ENCODE results near the gene VLDLR.

The VLDLR gene

DNA sequence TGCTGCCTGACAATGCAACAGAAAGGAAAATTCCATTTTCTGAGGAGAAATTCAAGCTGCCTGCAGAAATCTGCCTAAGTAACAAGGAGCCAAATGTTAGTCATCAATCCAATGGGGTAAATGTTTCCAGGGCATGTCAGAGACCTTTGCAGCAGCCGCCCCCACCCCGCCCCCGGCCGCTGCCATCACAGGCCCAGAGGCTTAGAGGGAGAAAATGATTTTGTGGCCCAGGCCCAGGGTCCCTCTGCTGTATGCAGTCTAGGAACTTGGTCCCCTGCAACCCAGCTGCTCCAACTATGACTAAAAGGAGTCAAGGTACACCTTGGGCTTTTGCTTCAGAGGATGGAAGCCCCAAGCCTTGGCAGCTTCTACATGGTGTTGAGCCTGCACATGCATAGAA, 45.0 kb downstream of the VLDLR start:
- Histone ChIP-seq H3K9ac (ENCODE audit: low read length) (no peak overlapping the region), H3K4me3 (ENCODE audit: low read depth in 1 of 2, low read length in 2 of 2) (no peak overlapping the region), H3K36me3 (ENCODE audit: insufficient read depth, low read length) (no peaks in the 10 kb centered on the region), H3K27ac (ENCODE audit: low read depth, low read length) (no peak overlapping the region), H3K4me1 (ENCODE audit: insufficient read depth, low read length) (peaks cover 7% of the 10 kb centered on the region), H3K27me3 (ENCODE audit: control insufficient read depth in 1 of 2, insufficient read depth in 2 of 2, low read length in 2 of 2) (no peaks in the 10 kb centered on the region), H3K9me3 (ENCODE audit: low read length) (no peaks in the 10 kb centered on the region)

DNA sequence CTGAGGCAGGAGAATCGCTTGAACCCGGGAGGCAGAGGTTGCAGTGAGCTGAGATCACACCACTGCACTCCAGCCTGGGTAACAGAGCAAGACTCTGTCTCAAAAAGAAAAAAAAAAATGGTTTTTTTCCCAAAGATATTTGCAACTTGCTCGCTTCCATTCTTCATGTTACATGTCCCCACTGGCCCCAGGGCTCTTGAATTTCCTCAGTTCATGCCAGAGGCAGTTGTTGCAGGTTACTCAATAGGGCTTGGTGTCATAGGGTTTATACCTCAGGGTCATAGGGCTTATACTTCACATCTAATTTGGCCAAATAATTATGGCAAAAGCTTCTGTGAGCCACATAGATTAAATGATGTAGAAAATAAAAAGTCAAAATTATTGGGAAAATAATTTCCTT, 51.6 kb downstream of the VLDLR start:
- Histone ChIP-seq H3K36me3 (ENCODE audit: insufficient read depth, low read length) (no peaks in the 10 kb centered on the region), H3K4me3 (ENCODE audit: low read depth in 1 of 2, low read length in 2 of 2) (no peak overlapping the region), H3K9me3 (ENCODE audit: low read length) (no peaks in the 10 kb centered on the region), H3K9ac (ENCODE audit: low read length) (no peak overlapping the region), H3K4me1 (ENCODE audit: insufficient read depth, low read length) (peaks cover 1% of the 10 kb centered on the region), H3K27me3 (ENCODE audit: control insufficient read depth in 1 of 2, insufficient read depth in 2 of 2, low read length in 2 of 2) (no peaks in the 10 kb centered on the region), H3K27ac (ENCODE audit: low read depth, low read length) (no peak overlapping the region)

DNA sequence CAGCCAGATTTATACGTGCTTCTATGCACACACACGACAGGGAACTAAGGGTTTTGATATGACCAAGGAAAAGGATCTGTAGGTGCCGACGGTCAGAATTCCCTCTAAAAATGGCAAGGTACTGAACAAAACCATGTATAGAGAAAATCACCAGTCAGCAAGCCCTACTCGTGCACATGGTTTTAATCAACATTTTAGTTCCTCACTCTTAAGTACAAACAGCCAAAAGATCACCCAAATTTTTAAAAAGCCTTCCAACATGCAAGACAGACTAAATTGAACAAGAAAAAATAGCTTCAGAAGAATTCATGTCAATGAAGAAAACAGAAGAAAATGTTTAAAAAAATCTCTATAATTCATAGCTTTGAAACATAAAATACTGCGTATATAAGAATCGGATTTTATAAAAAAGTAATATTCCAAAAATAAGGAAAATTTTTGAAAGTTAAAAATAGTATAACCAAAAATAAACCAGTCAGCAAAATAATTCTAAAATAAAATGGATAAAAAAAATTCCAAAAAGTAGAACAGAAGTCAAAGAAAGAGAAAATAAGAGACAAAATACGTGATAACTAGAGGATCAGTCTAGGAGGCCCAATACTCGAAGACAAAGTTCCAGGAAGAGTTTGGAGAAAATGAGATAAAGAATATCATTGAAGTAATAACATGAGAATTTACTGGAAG, 52.7 kb downstream of the VLDLR start:
- Histone ChIP-seq H3K27me3 (ENCODE audit: control insufficient read depth in 1 of 2, insufficient read depth in 2 of 2, low read length in 2 of 2) (no peaks in the 10 kb centered on the region), H3K4me3 (ENCODE audit: low read depth in 1 of 2, low read length in 2 of 2) (no peak overlapping the region), H3K36me3 (ENCODE audit: insufficient read depth, low read length) (no peaks in the 10 kb centered on the region), H3K4me1 (ENCODE audit: insufficient read depth, low read length) (peaks cover 4% of the 10 kb centered on the region), H3K27ac (ENCODE audit: low read depth, low read length) (no peak overlapping the region), H3K9ac (ENCODE audit: low read length) (no peak overlapping the region), H3K9me3 (ENCODE audit: low read length) (no peaks in the 10 kb centered on the region)

DNA sequence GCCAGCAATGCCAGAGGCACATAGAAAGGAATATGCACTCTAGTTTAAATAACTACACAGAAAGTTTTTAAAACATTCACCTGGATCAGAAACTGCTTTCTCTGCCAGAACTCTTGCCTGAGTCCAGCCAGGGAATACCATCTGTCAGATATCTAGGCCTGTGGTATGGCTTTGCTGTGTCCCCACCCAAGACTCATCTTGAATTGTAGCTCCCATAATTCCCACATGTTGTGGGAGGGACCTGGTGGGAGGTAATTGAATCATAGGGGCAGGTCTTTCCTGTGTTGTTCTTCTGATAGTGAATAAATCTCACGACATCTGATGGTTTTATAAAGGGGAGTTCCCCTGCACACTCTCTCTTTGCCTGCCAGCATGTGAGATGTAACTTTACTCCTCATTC, 54.2 kb downstream of the VLDLR start:
- H3K4me1 ChIP-seq (ENCODE audit: insufficient read depth, low read length), result peaks cover 4% of the 10 kb centered on the region
- H3K4me3 ChIP-seq (ENCODE audit: low read depth in 1 of 2, low read length in 2 of 2), result no peak overlapping the region
- no peak overlapping the region for H3K27ac ChIP-seq (ENCODE audit: low read depth, low read length)
- H3K36me3 ChIP-seq (ENCODE audit: insufficient read depth, low read length), result no peaks in the 10 kb centered on the region
- no peaks in the 10 kb centered on the region for H3K9me3 ChIP-seq (ENCODE audit: low read length)
- no peak overlapping the region for H3K9ac ChIP-seq (ENCODE audit: low read length)
- no peaks in the 10 kb centered on the region for H3K27me3 ChIP-seq (ENCODE audit: control insufficient read depth in 1 of 2, insufficient read depth in 2 of 2, low read length in 2 of 2)

DNA sequence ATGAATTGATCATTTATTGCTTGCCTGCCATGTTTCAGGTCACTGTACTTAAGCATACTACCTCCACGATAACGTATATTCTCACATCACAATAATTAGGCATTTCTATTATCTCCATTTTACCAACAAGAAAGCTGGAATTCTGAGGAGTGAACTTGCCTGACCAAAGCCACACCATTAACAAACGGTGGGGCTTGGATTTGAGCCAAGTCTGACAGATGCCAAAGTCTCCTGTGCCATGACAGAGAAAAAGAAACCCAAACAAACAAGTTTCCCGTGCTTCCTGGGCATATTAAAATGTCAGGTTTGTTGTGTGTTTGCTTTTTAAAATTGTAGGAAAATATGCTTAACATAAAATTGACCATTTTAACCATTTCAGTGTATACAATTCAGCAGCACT, 54.9 kb downstream of the VLDLR start:
- H3K4me3 ChIP-seq (ENCODE audit: low read depth in 1 of 2, low read length in 2 of 2), result no peak overlapping the region
- H3K9ac ChIP-seq (ENCODE audit: low read length), result no peak overlapping the region
- H3K27ac ChIP-seq (ENCODE audit: low read depth, low read length), result no peak overlapping the region

DNA sequence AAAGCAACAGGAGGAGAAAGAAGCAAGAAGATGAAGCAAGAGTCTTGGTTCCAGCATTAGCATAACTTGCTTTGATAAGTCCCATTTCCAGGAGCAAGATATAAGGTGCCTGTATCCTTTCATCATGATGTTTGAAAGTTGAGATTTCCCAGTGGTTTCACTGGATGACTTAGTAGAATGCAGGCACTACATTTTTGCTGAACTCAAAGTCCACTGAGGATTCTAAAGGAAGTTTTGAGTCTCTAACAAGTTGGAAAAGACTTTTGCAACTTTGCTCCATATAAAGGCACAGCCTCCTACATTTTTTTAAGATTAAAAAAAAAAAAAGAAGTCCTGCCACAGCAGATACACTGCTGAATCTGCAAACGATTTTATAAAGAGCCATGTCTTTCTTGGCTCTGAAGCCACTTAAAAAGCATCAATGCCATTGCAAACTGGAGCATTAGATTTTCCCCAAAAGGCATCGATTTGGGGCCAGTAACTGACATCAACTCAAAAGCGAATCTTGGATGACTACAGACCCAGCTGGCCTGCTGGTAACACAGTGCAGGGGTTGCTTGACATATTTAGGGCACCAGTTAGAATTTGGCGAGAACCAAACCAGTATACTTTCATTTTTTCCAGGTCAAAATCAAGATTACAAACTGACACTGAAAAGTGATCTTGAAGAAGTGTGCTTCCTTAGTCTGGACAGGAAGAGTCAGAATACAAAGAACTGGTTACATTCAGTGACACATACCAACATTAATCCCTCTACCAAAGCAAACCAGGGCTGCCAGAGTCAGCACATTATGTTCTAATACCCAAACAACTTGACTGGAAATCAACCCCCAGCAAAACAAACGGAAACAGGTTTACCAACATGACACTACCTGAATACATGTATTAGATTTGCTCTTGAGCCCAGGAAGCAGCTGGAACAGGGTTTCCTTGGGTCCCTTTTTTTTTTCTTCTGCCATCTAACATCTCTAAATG, 56.6 kb downstream of the VLDLR start:
- Histone ChIP-seq H3K27me3 (ENCODE audit: control insufficient read depth in 1 of 2, insufficient read depth in 2 of 2, low read length in 2 of 2) (no peaks in the 10 kb centered on the region), H3K4me3 (ENCODE audit: low read depth in 1 of 2, low read length in 2 of 2) (no peak overlapping the region), H3K9ac (ENCODE audit: low read length) (no peak overlapping the region), H3K27ac (ENCODE audit: low read depth, low read length) (no peak overlapping the region), H3K36me3 (ENCODE audit: insufficient read depth, low read length) (no peaks in the 10 kb centered on the region), H3K4me1 (ENCODE audit: insufficient read depth, low read length) (peaks cover 4% of the 10 kb centered on the region), H3K9me3 (ENCODE audit: low read length) (no peaks in the 10 kb centered on the region)

More for the DNA sequence above, 54.9 kb downstream of the VLDLR start:
- Histone ChIP-seq H3K9me3 (ENCODE audit: low read length) (no peaks in the 10 kb centered on the region), H3K27me3 (ENCODE audit: control insufficient read depth in 1 of 2, insufficient read depth in 2 of 2, low read length in 2 of 2) (no peaks in the 10 kb centered on the region), H3K4me1 (ENCODE audit: insufficient read depth, low read length) (peaks cover 4% of the 10 kb centered on the region), H3K36me3 (ENCODE audit: insufficient read depth, low read length) (no peaks in the 10 kb centered on the region)

DNA sequence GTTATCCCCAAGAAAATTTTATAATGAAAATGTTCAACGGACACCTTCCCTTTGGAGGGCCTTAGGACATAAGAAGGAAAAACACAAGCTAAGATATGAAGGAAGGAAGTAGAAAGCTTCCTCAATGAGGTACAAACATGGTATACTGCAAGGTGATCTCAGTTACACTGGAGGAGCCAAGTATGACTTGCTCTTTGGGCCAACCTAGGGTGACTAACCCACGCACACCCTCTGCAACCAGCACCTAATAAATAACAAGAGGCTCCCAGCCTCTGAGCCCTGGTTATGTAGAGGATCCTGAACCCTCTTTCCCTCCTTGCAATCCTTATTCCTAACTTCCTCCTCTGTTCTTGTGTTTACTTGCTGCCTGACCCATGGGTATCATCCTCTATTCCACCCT, 57.4 kb downstream of the VLDLR start:
- H3K27ac ChIP-seq (ENCODE audit: low read depth, low read length), result no peak overlapping the region
- peaks cover 4% of the 10 kb centered on the region for H3K4me1 ChIP-seq (ENCODE audit: insufficient read depth, low read length)
- no peak overlapping the region for H3K4me3 ChIP-seq (ENCODE audit: low read depth in 1 of 2, low read length in 2 of 2)
- H3K27me3 ChIP-seq (ENCODE audit: control insufficient read depth in 1 of 2, insufficient read depth in 2 of 2, low read length in 2 of 2), result no peaks in the 10 kb centered on the region
- no peaks in the 10 kb centered on the region for H3K9me3 ChIP-seq (ENCODE audit: low read length)
- H3K36me3 ChIP-seq (ENCODE audit: insufficient read depth, low read length), result no peaks in the 10 kb centered on the region
- H3K9ac ChIP-seq (ENCODE audit: low read length), result no peak overlapping the region

DNA sequence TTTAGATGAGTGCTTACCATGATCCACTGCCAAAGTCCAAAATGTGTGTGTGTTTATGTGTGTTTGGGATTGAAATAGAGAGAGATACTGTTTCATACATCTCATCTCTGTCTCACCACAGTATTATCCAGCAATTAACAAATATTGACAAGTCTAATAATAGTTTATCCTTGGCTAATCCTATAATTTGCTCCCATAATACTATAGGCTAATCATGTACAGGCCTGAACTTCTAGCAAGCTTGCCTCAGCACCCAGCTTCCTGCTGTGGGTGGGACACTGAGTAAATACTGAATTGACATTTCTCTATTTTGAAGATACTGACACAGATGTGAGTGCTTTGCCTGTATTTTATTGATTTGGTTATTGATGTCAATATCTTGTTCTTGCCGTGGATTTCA, 60.4 kb downstream of the VLDLR start:
- Histone ChIP-seq H3K9me3 (ENCODE audit: low read length) (no peaks in the 10 kb centered on the region), H3K4me3 (ENCODE audit: low read depth in 1 of 2, low read length in 2 of 2) (no peak overlapping the region), H3K4me1 (ENCODE audit: insufficient read depth, low read length) (peaks cover 4% of the 10 kb centered on the region), H3K27ac (ENCODE audit: low read depth, low read length) (no peak overlapping the region), H3K9ac (ENCODE audit: low read length) (no peak overlapping the region), H3K36me3 (ENCODE audit: insufficient read depth, low read length) (no peaks in the 10 kb centered on the region), H3K27me3 (ENCODE audit: control insufficient read depth in 1 of 2, insufficient read depth in 2 of 2, low read length in 2 of 2) (no peaks in the 10 kb centered on the region)

DNA sequence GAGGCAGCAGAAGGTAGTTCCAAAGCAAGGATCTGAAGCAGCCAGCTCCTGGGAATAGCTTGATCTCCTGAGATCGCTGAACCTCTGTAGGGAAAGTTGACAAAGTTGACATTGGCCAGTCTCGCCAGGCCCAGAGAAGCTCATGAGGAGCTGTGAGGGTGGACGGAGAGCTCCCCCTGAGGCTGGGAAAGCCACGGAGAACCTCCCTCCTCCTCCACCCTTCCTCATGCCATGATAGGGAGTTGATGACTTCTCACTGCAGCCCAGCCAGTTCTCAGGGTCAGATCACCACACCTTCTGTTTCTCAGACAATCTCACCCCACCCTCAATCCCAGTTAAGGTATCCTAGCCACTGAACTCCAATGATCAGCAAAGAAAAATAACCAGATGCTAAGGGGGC, 65.3 kb downstream of the VLDLR start:
- Histone ChIP-seq H3K9me3 (ENCODE audit: low read length) (no peaks in the 10 kb centered on the region), H3K36me3 (ENCODE audit: insufficient read depth, low read length) (no peaks in the 10 kb centered on the region), H3K4me3 (ENCODE audit: low read depth in 1 of 2, low read length in 2 of 2) (no peak overlapping the region), H3K9ac (ENCODE audit: low read length) (no peak overlapping the region), H3K27me3 (ENCODE audit: control insufficient read depth in 1 of 2, insufficient read depth in 2 of 2, low read length in 2 of 2) (no peaks in the 10 kb centered on the region), H3K4me1 (ENCODE audit: insufficient read depth, low read length) (no peaks in the 10 kb centered on the region), H3K27ac (ENCODE audit: low read depth, low read length) (no peak overlapping the region)

DNA sequence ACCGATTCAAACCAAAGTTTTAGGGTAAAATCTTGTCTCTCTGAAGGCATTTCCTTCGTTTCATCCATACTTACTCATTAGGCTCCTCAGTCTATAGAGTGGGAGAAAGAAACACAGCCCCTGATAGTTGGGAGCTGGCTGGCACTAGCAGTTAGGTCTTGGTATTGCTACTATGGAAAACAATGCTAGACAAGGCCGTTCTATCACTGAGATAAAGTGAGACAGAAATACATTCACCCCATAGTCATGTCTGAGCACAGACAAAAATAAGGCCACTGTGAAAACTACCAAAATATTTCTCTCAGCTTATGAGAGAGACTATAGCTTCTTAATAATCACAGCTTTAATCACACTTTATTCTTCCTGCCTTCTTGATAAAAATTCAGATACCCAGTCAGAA, 67.0 kb downstream of the VLDLR start:
- no peaks in the 10 kb centered on the region for H3K27me3 ChIP-seq (ENCODE audit: control insufficient read depth in 1 of 2, insufficient read depth in 2 of 2, low read length in 2 of 2)
- no peak overlapping the region for H3K27ac ChIP-seq (ENCODE audit: low read depth, low read length)
- no peaks in the 10 kb centered on the region for H3K9me3 ChIP-seq (ENCODE audit: low read length)
- H3K4me1 ChIP-seq (ENCODE audit: insufficient read depth, low read length), result no peaks in the 10 kb centered on the region
- no peaks in the 10 kb centered on the region for H3K36me3 ChIP-seq (ENCODE audit: insufficient read depth, low read length)
- H3K4me3 ChIP-seq (ENCODE audit: low read depth in 1 of 2, low read length in 2 of 2), result no peak overlapping the region
- no peak overlapping the region for H3K9ac ChIP-seq (ENCODE audit: low read length)

DNA sequence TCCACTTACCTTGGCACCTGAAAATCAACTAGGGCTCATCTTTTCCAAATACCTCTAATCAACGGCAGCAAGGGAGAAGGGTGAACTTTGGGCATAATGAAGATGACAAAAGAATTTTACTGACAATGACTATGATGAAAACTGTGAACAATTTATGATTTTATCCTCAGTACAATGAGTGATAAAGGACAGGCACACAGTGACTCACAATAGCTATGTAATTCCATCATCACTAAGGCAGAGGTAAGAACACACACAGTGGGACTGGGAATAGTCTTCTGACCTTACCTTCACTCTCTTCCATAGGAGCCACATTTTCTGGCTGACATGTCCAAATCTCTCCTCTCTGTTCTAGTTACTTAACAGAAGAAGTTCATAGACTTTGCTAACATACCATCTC, 69.6 kb downstream of the VLDLR start:
- Histone ChIP-seq H3K36me3 (ENCODE audit: insufficient read depth, low read length) (no peaks in the 10 kb centered on the region), H3K9me3 (ENCODE audit: low read length) (no peaks in the 10 kb centered on the region), H3K27ac (ENCODE audit: low read depth, low read length) (no peak overlapping the region), H3K9ac (ENCODE audit: low read length) (no peak overlapping the region), H3K4me3 (ENCODE audit: low read depth in 1 of 2, low read length in 2 of 2) (no peak overlapping the region), H3K4me1 (ENCODE audit: insufficient read depth, low read length) (no peaks in the 10 kb centered on the region), H3K27me3 (ENCODE audit: control insufficient read depth in 1 of 2, insufficient read depth in 2 of 2, low read length in 2 of 2) (no peaks in the 10 kb centered on the region)

Data from muscle layer of colon (tissue), 2 donors.